ENCODE measurements around the gene FDPS.
"Not testable (repeated sequence)": the region's sequence is repeated elsewhere in the genome, so short reads cannot be mapped to it uniquely, and the experiment has no call there.

The FDPS gene

GRCh38 chr1:155320252-155320651 is 11.6 kb downstream of the FDPS start:
- DNase-seq (ENCODE audit: low spot score): no peak

DNA sequence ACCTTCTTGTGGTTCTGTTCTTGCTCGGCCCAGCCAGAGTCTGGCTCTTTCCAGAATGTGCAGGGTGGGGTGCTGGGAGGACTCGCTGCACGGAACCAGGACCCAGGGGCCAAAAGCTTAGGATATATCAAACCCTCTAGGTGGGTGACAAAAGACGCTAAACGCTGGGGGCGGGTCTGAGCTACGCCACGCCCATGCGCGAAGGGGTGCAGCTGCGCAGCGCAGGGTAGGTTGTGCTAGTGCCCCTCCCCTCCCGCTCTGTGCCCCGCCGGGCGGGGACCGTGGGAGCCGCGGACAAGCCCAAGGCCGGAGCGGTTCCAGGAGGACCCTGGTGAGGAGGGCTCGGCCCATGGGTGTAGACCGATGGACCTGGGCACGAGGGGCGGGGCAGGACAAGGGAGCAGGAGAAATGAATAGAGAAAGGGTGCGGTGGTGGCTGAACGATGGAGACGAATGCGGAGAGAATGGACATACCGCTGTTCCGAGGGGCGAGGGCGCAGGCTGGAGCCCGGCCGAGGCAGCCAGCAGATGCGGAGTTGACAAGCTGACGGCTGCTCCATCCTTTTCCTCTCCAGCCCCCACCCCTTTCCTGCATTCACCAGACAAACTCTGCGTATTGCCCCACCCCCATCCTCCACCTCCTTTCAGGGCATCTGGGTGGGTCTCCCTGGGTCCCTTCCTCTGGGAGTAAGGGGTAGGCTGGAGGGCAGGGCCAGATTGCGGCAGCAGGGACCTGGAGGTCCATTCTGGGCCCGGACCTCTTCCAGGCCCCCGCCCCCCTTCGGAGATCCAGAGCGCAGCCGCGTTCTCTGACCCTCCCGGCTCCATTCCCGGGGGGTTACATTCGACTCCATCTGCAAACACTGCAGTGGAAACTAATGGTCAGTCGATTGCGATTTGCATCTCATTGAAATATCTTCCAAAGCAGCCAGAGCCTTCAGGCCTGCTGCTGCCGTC is 12.3 kb downstream of the FDPS start, which contains the start of gene RUSC1:
Gene RUSC1 (plus strand): TSS at position 234 of the 957 bp plus-strand sequence. CDS start 880 bp downstream, outside the sequence.
- peak; percentile 88 for DNase-seq (ENCODE audit: low spot score)

GRCh38 chr1:155321639-155322503 is 13.2 kb downstream of the FDPS start:
- DNase-seq (ENCODE audit: low spot score): no peak

- DNase-seq (ENCODE audit: low spot score): peak; percentile 24
Measured at GRCh38 chr1:155322571-155322952, 13.9 kb downstream of the FDPS start.

GRCh38 chr1:155322953-155323728 is 14.5 kb downstream of the FDPS start:
- peak; percentile 84 for DNase-seq (ENCODE audit: low spot score)

DNA sequence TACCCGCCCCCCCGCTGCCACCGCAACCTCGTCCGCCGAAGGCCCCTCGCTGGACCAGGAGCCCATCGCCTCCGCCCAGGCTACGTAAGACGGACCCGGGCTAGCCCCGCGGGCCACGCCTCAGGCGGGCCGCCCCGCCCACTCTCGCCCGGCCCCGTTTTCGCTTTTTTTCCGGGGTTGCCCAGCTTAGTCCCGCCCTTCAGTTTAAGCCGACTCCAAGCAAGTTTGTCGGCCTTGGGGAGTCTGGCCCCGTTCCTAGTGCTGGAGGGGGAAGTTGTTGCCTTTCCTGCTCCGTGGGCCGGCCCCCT is 15.0 kb downstream of the FDPS start:
- peak; percentile 80 for DNase-seq (ENCODE audit: low spot score)

- peak; percentile 97 for DNase-seq (ENCODE audit: low spot score)
Measured at GRCh38 chr1:155324037-155324716, 15.5 kb downstream of the FDPS start.

DNA sequence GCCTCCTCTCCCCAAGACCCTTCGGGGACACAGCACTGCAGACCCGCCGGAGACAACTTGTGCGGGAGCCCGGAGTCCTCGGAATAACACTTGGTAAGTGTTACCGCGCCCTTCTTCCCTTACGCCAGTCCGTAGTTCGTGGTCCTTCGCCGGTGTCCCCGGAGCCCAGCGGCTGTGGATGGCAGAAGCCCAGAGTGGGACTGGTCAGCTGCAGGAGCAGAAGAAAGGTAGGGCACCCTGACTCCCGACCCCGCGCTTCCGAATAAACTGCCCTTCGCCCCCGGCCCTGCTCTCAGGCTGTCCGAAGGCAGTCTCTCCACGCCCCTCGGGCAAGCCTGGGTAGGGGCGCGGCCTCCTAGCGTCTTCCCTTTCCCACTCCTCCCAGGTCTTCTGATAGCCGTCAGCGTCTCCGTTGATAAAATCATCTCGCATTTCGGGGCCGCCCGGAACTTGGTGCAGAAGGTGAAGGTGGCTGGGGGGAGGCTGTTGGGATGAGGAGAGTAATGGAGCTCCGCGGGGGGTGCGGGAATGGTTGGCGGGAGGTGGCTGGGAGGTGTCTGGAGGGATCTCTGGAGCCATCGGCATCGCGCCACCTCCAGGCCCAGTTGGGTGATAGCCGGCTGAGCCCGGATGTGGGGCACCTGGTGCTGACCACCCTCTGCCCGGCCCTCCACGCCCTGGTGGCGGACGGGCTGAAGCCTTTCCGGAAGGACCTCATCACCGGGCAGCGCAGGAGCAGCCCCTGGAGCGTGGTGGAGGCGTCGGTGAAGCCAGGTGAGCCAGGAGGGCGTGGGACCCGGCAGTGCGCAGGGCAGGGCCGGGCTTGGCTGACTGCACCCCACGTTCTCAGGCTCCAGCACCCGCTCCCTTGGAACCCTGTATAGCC is 16.3 kb downstream of the FDPS start:
- peak; percentile 33 for DNase-seq (ENCODE audit: low spot score)

GRCh38 chr1:155325603-155325893 is 16.9 kb downstream of the FDPS start:
- no peak for DNase-seq (ENCODE audit: low spot score)

GRCh38 chr1:155326020-155326526 is 17.4 kb downstream of the FDPS start:
- DNase-seq (ENCODE audit: low spot score): no peak

GRCh38 chr1:155326631-155327037 is 18.0 kb downstream of the FDPS start:
- DNase-seq (ENCODE audit: low spot score): no peak

GRCh38 chr1:155327981-155328380 is 19.3 kb downstream of the FDPS start:
- DNase-seq (ENCODE audit: low spot score): no peak

- not testable (repeated sequence) for DNase-seq (ENCODE audit: low spot score)
Measured at GRCh38 chr1:155328856-155329255, 20.2 kb downstream of the FDPS start.

GRCh38 chr1:155329980-155330598 is 21.4 kb downstream of the FDPS start:
- DNase-seq (ENCODE audit: low spot score): no peak

DNA sequence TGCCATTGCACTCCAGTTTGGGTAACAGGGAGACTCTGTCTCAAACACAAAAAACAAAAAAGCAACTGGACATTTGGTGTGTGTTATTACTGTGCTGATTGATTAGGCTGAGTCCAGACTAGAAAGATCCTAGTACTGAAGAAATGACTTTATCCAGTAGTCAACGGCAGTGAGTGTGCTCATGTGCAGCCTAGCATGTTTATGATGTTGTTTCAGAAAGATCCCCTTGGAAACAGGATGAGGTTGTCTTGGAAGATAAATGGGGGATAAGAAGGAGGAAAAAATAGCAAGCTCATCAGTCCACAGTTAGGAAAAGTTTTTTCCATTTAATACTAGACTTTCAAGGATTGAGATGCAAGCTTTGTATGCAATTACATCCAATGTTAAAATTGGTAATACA is 26.3 kb downstream of the FDPS start:
- no peak for DNase-seq (ENCODE audit: low spot score)

DNA sequence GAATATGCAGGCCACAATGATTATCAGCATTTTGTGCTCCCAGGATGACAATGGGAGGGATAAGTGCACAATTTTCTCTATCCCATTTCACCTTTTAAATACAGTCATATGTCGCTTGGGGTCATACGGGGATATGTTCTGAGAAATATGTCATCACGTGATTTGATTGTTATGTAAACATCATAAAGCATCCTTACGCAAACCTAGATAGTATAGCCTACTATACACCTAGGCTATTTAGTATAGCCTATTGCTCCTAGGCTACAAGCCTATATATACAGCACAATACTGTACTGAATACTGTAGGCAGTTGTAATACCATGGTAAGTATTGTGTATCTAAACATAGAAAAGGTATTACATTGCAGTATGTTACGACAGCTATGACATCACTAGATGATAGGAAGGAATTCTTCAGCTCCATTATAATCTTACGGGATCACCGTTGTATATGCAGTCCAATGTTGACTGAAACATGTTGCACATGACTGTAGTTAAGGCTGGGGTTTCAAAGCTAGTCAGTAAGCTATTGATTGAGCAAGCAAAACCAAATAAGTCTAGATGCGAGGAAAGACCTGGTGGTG is 30.9 kb downstream of the FDPS start:
- DNase-seq (ENCODE audit: low spot score): no peak

- no peak for DNase-seq (ENCODE audit: low spot score)
Measured at GRCh38 chr1:155342842-155343241, 34.2 kb downstream of the FDPS start.

GRCh38 chr1:155352631-155353030 is 44.0 kb downstream of the FDPS start:
- DNase-seq (ENCODE audit: low spot score): no peak

- no peak for DNase-seq (ENCODE audit: low spot score)
Measured at GRCh38 chr1:155360051-155360450, 51.4 kb downstream of the FDPS start.

Data from Ammon's horn (tissue), 1 donor.